Transverse colon (tissue), 4 donors: Measurements from ENCODE around the gene CT47A7.
"Not testable (repeated sequence)": the region's sequence is repeated elsewhere in the genome, so short reads cannot be mapped to it uniquely, and the experiment has no call there.

Source experiments
- POLR2AphosphoS5 ChIP-seq, 3 donors: sonication (generic); formaldehyde crosslinking; IDR thresholded peaks; one replicate each; pipeline ENCODE4 v1.6.1; 2016; ENCODE audit warnings: antibody characterized with exemption in 3 of 3
- TF ChIP-seq, protein P1 (sequence below), 5 experiments: fragments of 200-600 bp in 3 of 5; fragments of 450-650 bp in 2 of 5; sonication (generic) in 3 of 5; IDR thresholded peaks; 1 replicate in 2 of 5; 2 replicates in 3 of 5; pipeline ENCODE4 v1.5.1; 2016 to 2017; ENCODE audit warnings: antibody characterized with exemption in 5 of 5, inconsistent platforms in 3 of 5, mild to moderate bottlenecking in 2 of 5, moderate library complexity in 1 of 5

DNA sequence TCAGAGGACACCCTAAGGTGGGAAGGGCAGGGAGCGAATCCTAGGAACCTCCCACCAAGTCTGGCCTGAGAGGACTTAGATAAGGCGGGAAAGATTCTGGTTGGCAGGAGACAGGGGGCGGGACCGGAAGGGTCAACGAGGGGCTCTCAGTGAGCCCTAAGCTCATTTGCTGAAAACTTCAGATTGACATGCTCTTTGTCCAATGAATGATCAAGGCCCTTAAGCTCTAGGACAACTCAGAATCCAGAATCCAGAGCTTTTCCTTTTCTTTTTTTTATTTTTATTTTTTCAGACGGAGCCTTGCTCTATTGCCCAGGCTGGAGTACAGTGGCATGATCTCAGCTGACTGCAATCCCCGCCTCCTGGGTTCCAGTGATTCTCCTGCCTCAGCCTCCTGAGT lies at the start of gene CT47A7:
- TF ChIP-seq, protein P1, sequence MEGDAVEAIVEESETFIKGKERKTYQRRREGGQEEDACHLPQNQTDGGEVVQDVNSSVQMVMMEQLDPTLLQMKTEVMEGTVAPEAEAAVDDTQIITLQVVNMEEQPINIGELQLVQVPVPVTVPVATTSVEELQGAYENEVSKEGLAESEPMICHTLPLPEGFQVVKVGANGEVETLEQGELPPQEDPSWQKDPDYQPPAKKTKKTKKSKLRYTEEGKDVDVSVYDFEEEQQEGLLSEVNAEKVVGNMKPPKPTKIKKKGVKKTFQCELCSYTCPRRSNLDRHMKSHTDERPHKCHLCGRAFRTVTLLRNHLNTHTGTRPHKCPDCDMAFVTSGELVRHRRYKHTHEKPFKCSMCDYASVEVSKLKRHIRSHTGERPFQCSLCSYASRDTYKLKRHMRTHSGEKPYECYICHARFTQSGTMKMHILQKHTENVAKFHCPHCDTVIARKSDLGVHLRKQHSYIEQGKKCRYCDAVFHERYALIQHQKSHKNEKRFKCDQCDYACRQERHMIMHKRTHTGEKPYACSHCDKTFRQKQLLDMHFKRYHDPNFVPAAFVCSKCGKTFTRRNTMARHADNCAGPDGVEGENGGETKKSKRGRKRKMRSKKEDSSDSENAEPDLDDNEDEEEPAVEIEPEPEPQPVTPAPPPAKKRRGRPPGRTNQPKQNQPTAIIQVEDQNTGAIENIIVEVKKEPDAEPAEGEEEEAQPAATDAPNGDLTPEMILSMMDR (IDR thresholded peaks at IDR 0.05): not testable (repeated sequence)
- TF ChIP-seq POLR2AphosphoS5 (IDR thresholded peaks at IDR 0.05): not testable (repeated sequence)
